GM19328 (cell line): ENCODE results near the gene MAP7.
"Not testable (repeated sequence)": the region's sequence is repeated elsewhere in the genome, so short reads cannot be mapped to it uniquely, and the experiment has no call there.

ENCODE experiments used
- ATAC-seq: cut with Tn5 transposase; IDR thresholded peaks from one replicate; pipeline ENCODE4 v1.9.1; 2021; ENCODE audit warnings: mild to moderate bottlenecking, moderate library complexity; ENCODE audit not compliant: unreplicated experiment

MAP7 gene

GRCh38 chr6:136510299-136510698 lies 39.9 kb downstream of the MAP7 start:
- ATAC-seq: no peak

GRCh38 chr6:136508725-136509392 lies 41.4 kb downstream of the MAP7 start:
- ATAC-seq: no peak

- ATAC-seq: no peak
Observed at GRCh38 chr6:136506124-136506799, 44.0 kb downstream of the MAP7 start.

- no peak for ATAC-seq
Observed at GRCh38 chr6:136503303-136504029, 46.8 kb downstream of the MAP7 start.

GRCh38 chr6:136502786-136503185 lies 47.4 kb downstream of the MAP7 start:
- no peak for ATAC-seq

- ATAC-seq: no peak
Observed at GRCh38 chr6:136501514-136501913, 48.7 kb downstream of the MAP7 start.

- ATAC-seq: no peak
Observed at GRCh38 chr6:136501096-136501495, 49.1 kb downstream of the MAP7 start.

- ATAC-seq: no peak
Observed at GRCh38 chr6:136500414-136500813, 49.8 kb downstream of the MAP7 start.

GRCh38 chr6:136499370-136499769 lies 50.9 kb downstream of the MAP7 start:
- no peak for ATAC-seq

GRCh38 chr6:136496449-136496848 lies 53.8 kb downstream of the MAP7 start:
- ATAC-seq: not testable (repeated sequence)

- ATAC-seq: no peak
Observed at GRCh38 chr6:136494710-136495109, 55.5 kb downstream of the MAP7 start.

GRCh38 chr6:136494059-136494458 lies 56.2 kb downstream of the MAP7 start:
- no peak for ATAC-seq

GRCh38 chr6:136492409-136492808 lies 57.8 kb downstream of the MAP7 start:
- no peak for ATAC-seq

- ATAC-seq: no peak
Observed at GRCh38 chr6:136491754-136492153, 58.5 kb downstream of the MAP7 start.

GRCh38 chr6:136491251-136491650 lies 59.0 kb downstream of the MAP7 start:
- ATAC-seq: no peak

GRCh38 chr6:136489689-136490033 lies 60.6 kb downstream of the MAP7 start:
- ATAC-seq: not testable (repeated sequence)

- ATAC-seq: no peak
Observed at GRCh38 chr6:136487759-136488425, 62.3 kb downstream of the MAP7 start.

GRCh38 chr6:136486357-136486756 lies 63.9 kb downstream of the MAP7 start:
- no peak for ATAC-seq

GRCh38 chr6:136483906-136484305 lies 66.3 kb downstream of the MAP7 start:
- no peak for ATAC-seq

- ATAC-seq: not testable (repeated sequence)
Observed at GRCh38 chr6:136483005-136483404, 67.2 kb downstream of the MAP7 start.

GRCh38 chr6:136477548-136477947 lies 72.7 kb downstream of the MAP7 start:
- no peak for ATAC-seq

GRCh38 chr6:136475686-136476085 lies 74.5 kb downstream of the MAP7 start:
- ATAC-seq: no peak
